Stimulated activated CD4-positive, alpha-beta T cell treated with anti-CD3 and anti-CD28 coated beads, Interleukin-4, amount 100 ng/mL, for 4 hours (primary cell): ENCODE measurements around the gene TMTC1.

Source experiments
- DNase-seq, 2 experiments: peaks; one replicate each; pipeline ENCODE4 v3.0.0-alpha.2; 2020

Gene TMTC1

DNA sequence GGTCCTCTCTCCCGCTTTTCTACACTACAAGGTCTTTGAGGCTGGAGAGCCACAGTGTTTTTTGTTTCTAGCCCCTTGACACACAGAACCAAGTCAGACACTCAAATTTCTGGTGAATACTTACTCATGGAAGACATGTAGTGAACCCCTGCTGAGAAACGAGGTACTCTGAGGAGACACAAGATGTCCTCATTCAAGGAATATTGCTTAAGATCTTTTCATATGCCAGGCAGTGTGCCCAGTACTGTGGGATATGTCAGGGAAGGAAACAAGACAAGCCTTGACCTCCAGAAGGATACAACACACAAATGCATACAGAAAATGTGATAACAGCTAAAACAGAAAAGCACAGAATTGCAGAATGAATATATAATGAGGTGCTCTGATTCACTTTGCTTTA lies 75.9 kb downstream of the TMTC1 start:
- DNase-seq = no peak

DNA sequence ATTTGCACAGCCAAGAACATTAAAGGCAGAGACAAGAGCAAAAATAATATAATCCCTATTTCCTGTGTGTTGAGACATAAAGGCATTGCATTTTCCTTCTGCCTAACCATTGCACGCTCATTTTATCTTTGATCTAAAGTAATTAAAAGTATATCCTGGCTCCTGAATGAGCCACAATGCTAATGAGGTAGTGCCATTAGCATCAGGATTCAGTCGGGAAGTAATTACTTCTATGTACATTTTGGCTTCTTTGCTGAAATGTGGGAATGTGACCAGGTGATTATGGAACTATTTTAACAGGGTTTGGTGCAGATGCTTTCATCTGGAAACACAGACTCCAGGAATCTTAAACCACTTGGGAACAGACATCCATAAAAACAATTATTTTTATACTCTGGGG lies 77.4 kb downstream of the TMTC1 start:
- no peak for DNase-seq

DNA sequence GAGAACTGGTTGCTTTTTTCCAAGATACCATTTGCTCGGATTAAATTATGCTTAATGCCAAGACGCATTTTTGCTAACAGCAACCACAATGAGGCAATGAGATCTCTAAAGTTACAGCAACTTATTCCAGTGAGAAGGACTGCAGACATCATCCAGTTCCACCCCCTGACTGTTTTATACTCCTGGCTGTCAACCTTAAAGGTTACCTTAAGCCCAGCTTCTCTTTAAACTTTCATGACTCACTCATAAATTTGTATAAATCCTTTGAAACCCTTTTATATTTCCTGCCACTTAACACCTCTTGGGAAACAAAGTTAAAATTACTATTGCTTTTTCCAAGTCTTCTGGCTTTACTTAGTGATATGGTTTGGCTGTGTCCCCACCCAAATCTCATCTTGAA lies 80.2 kb downstream of the TMTC1 start:
- DNase-seq = no peak

DNA sequence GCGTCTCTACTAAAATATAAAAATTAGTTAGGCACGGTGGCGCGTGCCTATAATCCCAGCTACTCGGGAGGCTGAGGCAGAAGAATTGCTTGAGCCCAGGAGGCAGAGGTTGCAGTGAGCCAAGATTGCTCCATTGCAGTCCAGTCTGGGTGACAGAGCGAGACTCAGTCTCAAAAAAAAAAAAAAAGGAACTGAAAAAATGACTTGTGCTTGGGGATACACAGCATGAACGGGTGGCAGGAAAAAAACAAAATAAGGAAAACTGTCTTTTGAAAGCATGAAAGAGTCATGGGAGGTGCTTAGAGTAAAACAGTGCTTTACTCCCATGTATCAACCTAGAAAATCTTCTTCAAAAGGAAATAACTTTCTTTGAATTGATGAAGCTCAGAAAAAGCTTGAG lies 80.8 kb downstream of the TMTC1 start:
- no peak for DNase-seq

DNA sequence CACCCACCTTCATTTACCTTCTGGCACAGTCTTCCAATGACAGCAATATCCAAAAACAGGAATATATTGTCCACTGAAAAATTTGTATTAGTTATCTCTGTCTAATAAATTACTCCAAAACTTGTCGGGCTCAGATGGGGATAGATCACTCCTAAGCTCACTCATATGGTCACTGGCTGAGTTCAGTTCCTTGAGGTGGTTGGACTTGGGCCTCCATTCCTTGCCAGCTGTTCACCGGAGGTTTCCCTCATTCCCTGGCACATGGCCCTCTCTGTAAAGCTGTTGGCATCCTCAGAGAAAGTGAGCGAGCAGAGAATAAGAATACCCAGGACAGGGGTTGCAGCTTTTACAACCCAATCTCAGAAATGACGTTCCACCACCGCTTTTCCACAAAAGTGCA lies 81.5 kb downstream of the TMTC1 start:
- DNase-seq = no peak

DNA sequence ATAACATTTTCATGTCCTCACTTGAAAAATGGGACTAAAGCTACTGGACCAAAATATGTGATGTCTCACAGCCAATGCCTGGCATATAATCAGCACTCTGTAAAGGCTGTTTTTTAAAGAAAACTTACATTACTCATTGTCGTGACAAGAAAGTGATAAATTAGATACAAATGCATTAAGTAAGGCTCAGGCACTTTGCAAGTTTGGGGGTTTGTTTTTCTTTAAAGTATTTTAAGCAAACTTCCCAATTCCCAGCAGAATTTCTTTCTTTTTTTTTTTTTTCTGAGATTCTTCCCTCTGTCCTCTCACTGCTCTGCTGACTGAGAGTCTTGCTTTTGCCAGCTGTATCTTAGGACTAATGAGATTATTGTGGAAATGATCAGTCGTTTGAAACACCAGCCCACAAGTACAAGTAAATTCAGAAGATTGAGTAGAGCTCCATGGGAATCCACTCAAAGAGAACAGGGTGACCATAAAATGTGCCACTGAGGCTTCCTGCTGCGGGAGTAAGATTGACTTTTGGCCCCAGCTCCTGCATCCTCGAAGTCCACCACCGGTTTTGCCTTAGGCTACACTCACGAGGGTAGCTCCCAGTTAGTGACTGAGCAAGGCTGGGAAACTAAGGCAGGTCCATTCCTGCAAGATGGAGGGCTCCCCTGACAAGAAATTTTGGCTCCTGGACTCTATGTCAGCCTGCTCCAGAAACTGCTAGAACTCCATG lies 82.8 kb downstream of the TMTC1 start:
- no peak for DNase-seq

DNA sequence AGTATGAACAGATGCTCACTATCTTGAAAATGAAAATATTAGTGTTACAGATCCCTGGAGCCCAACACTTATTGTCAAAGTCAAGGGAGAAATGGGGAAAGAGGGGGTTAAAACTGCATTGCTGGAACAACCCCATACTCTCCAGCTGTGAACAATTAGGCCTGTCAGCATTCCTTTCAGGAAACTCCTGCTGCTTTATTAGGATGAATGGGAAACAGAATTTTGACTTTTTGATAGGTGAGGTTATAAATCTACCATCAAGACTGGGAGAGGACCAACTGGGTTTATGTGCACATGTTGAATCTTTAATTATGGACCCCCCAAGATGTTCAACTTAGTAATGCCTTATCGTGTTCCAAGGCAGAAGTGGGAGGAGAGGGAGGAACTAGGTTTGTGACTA lies 85.0 kb downstream of the TMTC1 start:
- DNase-seq = no peak

DNA sequence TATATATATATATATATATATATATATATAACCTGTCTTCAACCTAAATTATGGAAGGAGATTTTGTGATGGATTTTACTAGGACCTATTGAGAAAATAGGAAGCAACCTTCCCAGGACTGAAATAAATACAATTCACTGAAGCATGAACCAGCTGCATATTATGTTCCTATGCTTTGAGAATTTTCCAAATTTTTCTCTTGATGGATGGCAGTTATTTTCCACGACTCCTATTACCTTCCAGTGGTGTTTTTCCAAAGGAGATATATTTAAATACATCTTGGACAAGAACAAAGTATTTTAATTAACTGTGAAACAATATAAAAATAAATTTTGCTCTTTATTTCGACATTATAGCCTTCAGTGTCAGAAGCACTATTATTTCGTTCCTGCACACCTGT lies 87.9 kb downstream of the TMTC1 start:
- no peak for DNase-seq

DNA sequence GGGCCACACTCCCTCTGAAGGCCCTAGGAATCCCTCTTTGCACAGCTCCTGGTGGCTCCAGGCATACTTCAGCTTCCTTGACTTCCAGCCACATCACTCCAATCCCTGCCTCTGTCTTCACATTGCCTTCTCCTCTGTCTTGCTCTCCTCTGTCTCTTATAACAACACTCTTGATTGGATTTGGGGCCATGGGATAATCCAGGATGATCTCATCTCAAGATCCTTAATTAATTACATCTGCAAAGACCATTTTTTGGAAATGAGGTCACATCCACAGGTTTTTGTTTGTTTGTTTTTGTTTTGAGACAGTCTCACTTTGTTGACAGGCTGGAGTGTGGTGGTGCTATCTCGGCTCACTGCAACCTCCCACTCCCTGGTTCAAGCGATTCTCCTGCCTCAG lies 88.7 kb downstream of the TMTC1 start:
- DNase-seq = no peak

DNA sequence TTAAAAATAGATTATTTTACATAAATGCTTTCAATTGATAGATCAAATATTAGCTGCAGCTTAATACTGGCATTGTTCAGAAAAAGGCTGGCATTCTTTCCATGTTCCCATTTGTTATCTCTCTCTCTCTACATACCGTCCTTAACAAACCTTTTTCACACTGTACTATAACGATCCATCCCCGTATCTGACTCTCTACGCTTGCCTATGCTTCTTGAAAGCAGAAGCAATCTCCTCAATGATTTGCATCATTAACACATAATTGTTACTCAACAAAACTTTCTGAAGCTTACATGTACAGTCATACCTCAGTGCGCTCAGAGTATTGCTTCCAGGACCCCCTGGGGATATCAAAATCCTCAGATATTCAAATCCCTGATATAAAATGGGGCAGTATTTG lies 89.7 kb downstream of the TMTC1 start:
- no peak for DNase-seq

DNA sequence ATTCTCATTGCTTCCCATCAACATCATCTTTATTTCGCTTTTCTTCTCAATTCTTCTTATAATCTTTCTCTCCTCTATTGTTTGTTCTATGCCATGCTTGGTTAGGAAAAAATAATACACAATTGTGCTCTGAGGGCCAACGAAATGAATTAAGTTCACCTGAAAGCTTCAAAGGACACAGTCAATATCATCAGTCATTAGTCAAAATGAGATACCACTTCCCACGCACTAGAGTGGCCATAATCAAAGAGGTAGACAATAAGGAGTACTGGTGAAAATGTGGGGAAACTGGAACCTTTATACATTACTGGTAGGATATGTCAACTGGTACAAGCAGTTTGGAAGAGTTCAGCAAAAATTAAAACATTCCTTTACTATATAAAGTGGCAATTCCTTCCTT lies 91.5 kb downstream of the TMTC1 start:
- DNase-seq = no peak

DNA sequence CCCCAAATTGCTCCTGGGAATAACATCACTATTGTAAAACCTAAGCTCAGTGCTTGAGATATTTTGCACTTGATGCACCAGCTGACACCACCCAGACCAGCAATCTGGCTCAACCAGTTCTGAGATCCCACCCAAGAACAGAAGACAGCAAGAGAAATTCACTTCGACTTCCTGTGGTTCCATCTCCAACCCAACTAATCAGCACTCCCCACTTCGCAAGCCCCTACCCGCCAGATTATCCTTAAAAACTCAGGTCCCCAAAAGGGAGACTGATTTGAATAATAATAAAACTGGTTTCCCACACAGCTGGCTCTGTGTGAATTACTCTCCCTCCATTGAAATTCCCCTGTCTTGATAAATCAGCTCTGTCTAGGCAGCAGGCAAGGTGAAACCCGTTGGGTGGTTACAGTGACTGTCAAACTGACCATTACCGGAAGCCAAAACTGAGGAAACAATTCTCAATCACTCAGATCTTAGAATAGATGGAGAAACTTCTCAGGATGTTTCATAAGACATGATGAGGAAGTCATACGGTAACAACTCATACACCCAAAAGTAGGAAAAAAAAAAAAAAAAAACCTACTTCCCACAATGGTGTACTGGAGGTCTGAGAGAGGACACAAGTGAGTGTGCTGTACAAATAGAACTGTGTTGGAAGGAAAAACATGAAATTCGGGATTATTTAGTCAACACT lies 92.4 kb downstream of the TMTC1 start:
- no peak for DNase-seq

DNA sequence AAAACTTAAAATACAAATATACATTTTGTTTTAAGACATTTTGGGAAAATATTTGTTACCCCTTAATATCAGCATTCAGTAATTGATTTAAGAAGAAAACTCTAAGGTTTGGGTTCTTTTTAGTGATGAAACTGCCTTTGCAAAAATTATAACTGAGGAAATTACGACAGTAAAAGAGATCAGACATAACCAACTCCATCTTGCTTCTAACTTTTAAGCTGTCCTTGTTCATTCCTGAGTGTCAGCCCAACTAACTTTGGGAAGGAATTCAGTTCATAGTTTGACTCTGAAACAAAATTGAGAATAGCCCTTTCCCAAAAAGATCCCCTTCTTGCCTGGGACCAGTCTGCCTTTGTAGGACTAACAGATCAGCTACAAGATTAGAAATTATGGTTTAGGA lies 93.0 kb downstream of the TMTC1 start:
- DNase-seq = no peak

DNA sequence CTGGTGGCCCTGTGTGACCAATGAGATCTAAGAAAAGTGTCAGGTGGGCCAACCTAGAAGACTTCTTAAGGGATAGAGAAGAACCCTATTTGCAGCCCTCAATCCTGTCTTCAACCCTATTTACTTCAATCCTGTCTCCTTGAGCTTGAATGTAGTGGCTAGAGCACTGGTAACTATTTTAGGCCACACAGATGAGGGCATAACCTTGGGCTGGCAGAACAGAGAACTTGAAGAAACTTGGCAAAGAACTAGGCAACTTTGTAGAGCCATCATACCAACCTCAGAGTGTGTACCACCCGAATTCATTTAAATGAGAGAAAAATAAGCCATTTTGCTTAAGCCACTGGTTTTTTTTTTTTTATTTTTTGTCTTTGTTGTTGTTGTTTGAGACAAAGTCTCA lies 94.8 kb downstream of the TMTC1 start:
- DNase-seq = no peak

DNA sequence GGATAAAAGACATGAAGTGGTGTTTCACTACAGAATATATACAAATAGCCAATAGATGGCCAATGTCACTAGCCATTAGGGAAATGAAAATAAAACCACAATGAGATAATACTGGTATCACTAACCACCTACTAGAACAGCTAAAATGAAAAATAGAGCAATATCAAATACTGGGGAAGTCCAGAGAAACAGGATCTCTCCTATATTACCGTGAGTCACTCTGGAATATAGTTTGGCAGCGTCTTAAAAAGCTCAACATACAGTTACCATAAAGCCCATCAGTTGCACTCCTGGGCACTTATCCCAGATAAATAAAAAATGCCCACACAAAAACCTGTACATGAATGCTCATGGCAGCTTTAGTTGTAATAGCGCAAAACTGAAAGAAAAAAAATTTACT lies 101.7 kb downstream of the TMTC1 start:
- DNase-seq = no peak

DNA sequence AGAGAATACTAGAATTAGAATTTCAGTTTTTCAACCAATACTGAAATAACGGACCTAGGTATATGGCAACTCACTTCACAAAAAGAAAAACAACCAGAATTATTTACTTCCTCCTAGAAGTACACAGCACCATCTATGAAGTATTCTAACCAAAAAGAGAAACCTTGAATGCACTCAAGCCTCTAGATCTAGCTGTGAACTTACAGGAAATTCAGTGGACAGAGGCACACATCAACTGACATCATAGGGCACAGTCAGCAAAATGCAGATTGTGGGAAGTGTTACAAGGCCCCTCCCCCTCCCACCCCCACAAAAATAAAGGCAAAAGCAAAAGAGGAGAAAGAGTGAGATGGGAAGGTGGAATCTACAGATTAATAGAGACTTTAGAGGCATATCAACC lies 102.4 kb downstream of the TMTC1 start:
- DNase-seq = no peak

DNA sequence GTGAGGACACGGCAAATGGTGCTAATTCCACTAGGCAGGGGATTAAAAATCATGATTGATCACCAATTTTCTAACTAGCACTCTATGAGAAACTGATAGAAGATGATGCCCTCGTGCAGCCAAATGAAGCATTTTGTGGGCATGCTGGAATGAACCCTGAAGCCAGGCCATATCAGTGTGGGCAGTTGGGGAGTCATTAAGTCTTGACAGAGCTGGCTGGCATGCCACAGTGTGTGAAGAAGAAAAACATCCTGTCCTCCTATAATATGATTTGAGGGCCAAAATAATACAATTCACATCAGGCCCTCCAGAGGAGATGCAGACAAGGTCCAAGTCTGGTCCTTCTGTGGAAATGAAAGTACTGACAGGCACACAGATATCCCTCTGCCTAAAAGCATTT lies 107.1 kb downstream of the TMTC1 start:
- no peak for DNase-seq

DNA sequence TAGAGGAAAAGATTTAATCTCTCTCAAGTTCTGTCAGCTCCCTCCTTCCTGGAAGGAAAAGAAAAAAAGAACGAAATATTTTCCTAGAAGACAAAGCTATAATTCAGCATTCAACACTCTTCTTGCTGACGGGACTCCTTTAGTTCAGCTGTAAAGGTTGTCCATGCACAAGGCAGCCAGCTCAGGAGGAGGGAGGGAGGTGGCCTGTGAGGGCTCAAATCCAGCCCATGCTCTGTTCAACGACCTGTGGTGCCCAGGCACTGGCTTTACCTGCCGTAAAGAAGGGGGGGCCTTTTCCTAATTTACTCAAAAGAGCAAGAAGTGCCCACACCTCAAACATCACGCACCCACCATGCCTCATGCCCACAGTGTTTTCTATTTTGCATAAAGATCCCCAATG lies 109.3 kb downstream of the TMTC1 start:
- DNase-seq = no peak

DNA sequence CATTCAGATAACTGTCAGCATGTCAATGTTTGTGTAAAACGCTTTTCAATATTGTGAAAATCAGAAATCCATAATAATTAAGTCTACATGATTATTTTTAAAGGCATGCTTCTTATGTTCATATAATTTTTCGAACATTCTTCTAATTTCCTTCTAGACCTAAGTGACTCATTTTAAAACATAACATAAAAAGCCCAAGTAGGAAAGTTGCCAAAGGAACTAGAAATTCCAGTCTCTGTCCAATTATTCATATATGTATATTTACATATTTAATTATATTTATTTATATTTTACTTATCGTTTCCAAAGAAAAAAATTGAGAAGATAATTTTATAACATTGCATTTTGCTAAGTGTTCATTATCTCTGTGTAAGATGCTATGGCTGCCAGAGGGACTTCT lies 110.4 kb downstream of the TMTC1 start:
- no peak for DNase-seq

DNA sequence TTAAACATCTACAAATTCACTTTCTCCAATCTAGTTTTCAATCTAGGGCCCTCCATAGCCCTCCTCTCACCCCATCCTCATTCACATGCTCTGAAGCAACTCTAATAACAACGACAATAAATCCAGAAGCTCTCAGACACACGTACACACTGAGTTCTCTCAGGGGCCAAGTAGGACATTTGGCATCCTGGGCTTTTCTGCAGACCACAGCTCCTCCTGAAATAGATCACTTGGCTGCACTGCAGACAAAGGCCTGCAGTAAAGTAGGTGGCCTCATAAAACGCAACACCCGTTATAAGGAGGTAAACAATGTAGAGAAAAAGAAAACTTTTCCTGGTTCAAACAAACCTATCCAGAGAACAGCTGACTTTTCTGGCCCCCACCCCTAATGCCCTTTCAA lies 111.2 kb downstream of the TMTC1 start:
- DNase-seq = no peak

DNA sequence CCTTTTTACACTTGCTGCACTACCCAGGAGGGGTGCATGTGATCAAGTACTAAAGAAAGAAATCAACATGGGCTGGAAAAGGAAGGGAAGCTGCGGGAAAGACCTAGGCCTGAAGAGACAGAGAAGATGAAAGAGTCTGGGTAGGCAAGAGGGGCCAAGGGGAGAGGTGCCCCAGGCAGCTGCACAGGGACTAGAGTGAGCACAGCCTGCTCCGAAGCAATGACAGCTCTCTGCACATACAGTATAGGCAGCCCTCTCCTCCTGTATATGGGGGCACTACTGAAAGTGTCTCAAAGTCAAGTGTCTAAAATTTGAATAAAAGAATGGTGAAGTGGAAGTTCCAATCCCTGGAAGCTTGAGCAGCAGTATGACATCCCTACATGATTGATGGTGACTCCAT lies 112.0 kb downstream of the TMTC1 start:
- DNase-seq = no peak

DNA sequence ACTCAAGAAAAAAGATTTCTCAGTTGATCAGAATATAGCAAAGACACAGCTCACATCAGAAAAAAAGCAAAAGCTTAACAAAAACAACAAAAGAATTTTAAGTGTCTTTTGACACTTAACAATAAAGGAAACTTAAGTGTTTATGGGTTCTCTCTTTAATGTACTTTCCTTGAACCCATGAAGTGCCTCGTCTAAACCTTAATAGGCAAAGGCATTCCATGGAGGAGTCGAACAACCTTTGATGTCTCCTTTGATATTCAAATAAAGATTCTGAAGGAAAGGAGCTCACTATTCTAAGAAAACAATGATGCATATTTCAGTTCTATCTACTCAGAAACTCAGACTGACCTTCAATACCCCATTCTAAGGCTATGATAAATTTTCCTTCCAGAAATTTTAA lies 116.7 kb downstream of the TMTC1 start:
- DNase-seq = no peak

DNA sequence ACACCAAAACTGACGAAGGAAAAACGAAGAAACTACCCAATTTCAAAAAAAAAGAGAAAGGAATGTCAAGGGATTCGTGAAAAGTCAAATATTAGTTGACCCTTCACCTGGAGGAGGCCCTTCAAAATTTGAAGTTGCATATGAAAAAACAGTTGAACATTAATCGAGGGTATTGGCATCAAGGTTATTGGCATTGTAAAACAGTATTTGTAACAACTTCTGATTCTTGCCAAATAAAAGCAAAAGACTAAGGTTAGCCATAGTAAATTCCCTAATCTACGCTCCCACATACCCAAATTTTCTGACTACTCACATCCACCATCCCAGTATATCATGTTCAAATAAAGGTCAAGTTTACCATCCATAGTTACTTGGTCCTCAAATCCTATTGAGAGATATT lies 118.6 kb downstream of the TMTC1 start:
- DNase-seq = no peak

DNA sequence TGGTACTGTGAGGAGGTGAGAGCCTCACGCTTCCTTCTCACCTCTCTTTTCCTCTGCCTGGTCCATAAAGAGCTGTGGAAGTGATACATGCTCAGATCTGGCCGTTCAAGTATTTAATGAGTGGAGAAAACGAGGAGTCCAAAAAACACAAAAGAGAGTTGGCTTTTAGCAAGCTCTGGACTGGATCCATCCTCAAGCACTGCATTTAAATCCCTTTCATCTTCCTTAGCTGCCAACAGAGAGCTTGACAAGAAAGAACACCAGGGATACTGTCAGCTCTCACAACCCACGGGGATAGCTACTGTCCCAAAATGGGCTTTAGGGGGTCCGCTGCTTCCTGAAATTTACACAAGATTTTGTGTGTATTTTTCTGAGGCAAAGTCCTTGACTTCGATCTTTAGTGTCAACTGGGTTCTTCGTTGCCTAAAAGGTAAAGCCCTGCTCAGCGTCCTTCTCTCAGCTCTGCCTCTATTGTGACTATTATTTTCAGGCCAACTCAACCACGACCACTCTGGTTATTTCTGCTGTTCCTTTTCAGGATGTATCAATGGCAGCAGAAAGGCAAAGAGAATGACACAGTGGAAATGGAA lies 120.9 kb downstream of the TMTC1 start:
- no peak for DNase-seq

DNA sequence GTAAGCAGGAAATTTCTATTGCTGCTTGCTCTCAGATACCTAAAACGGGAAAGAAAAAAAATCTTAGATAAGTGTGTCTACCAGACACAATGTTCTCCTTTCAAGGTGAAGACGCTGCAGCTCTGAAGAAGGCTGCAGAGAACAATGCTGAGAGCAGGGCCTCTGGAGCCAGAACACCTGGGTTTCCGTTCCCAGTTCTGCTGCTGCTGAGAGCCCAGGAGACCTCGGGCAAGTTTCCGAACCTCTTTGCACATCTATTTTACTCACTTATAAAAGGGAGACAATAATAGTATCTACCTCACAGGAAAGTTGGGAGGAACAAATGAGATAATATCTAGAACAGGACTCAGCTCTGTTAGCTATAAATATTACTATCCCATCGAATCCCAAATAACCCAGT lies 122.9 kb downstream of the TMTC1 start:
- DNase-seq = no peak
